ENCODE measurements around the gene SYTL3.

Gene SYTL3

GRCh38 chr6:158642097-158642601, 7.7 kb upstream of the SYTL3 start:
- TF ChIP-seq CTCF (conservative IDR thresholded peaks at IDR 0.05; ENCODE audit: low read length) (no peak), EZH2phosphoT487 (IDR thresholded peaks at IDR 0.05; ENCODE audit: borderline replicate concordance) (no peak)
- Histone ChIP-seq H3K27me3 (ENCODE audit: insufficient read depth, low read length, poor library complexity, severe bottlenecking) (peaks cover 97% of the 10 kb centered on the region), H3K79me2 (ENCODE audit: insufficient read depth, low read length) (no peaks in the 10 kb centered on the region), H3K4me1 (ENCODE audit: insufficient read depth, low read length, poor library complexity, severe bottlenecking) (no peaks in the 10 kb centered on the region), H3K9ac (ENCODE audit: low read depth, low read length, poor library complexity, severe bottlenecking) (no peak overlapping the region), H3K4me2 (ENCODE audit: low read depth, low read length, poor library complexity, severe bottlenecking) (no peak overlapping the region), H2AFZ (ENCODE audit: low read length) (no peak overlapping the region), H3K36me3 (ENCODE audit: insufficient read depth, low read length) (no peaks in the 10 kb centered on the region), H3K9me2 (replicated peaks; ENCODE audit: low read depth, low read length) (no peaks in the 10 kb centered on the region), H3K4me3 (ENCODE audit: low read length, poor library complexity, severe bottlenecking) (no peak overlapping the region), H4K20me1 (ENCODE audit: insufficient read depth, low read length, poor library complexity, severe bottlenecking) (no peaks in the 10 kb centered on the region), H3F3A (ENCODE audit: low read depth) (no peaks in the 10 kb centered on the region), H3K9me3 (ENCODE audit: insufficient read depth, low read depth, low read length) (no peaks in the 10 kb centered on the region)

GRCh38 chr6:158643836-158644230, 6.0 kb upstream of the SYTL3 start:
- Histone ChIP-seq H3F3A (ENCODE audit: low read depth) (no peaks in the 10 kb centered on the region), H3K27me3 (ENCODE audit: insufficient read depth, low read length, poor library complexity, severe bottlenecking) (peaks cover 91% of the 10 kb centered on the region), H3K4me1 (ENCODE audit: insufficient read depth, low read length, poor library complexity, severe bottlenecking) (no peaks in the 10 kb centered on the region)

GRCh38 chr6:158644231-158645063, 5.4 kb upstream of the SYTL3 start, which contains the start of gene DYNLT1:
Gene DYNLT1 (minus strand): TSS chr6:158644743. CDS start chr6:158644708, 35 bp downstream.
- Histone ChIP-seq H3K4me1 (ENCODE audit: insufficient read depth, low read length, poor library complexity, severe bottlenecking) (peaks cover 4% of the 10 kb centered on the region), H3K27me3 (ENCODE audit: insufficient read depth, low read length, poor library complexity, severe bottlenecking) (peaks cover 91% of the 10 kb centered on the region)

More at GRCh38 chr6:158643836-158644230, 6.0 kb upstream of the SYTL3 start:
- Histone ChIP-seq H3K4me2 (ENCODE audit: low read depth, low read length, poor library complexity, severe bottlenecking) (no peak overlapping the region), H4K20me1 (ENCODE audit: insufficient read depth, low read length, poor library complexity, severe bottlenecking) (no peaks in the 10 kb centered on the region), H3K36me3 (ENCODE audit: insufficient read depth, low read length) (no peaks in the 10 kb centered on the region), H3K4me3 (ENCODE audit: low read length, poor library complexity, severe bottlenecking) (no peak overlapping the region), H3K9ac (ENCODE audit: low read depth, low read length, poor library complexity, severe bottlenecking) (no peak overlapping the region), H3K9me3 (ENCODE audit: insufficient read depth, low read depth, low read length) (no peaks in the 10 kb centered on the region), H3K9me2 (replicated peaks; ENCODE audit: low read depth, low read length) (no peaks in the 10 kb centered on the region), H2AFZ (ENCODE audit: low read length) (no peak overlapping the region), H3K79me2 (ENCODE audit: insufficient read depth, low read length) (no peaks in the 10 kb centered on the region)
- TF ChIP-seq EZH2phosphoT487 (IDR thresholded peaks at IDR 0.05; ENCODE audit: borderline replicate concordance) (no peak), CTCF (conservative IDR thresholded peaks at IDR 0.05; ENCODE audit: low read length) (no peak)

More at GRCh38 chr6:158644231-158645063, 5.4 kb upstream of the SYTL3 start, which contains the start of gene DYNLT1:
- H3K9me2 ChIP-seq (replicated peaks; ENCODE audit: low read depth, low read length) = no peaks in the 10 kb centered on the region
- H4K20me1 ChIP-seq (ENCODE audit: insufficient read depth, low read length, poor library complexity, severe bottlenecking) = no peaks in the 10 kb centered on the region
- H3K79me2 ChIP-seq (ENCODE audit: insufficient read depth, low read length) = no peaks in the 10 kb centered on the region
- H3K9ac ChIP-seq (ENCODE audit: low read depth, low read length, poor library complexity, severe bottlenecking) = no peak within 1 kb of the TSS
- H3K9me3 ChIP-seq (ENCODE audit: insufficient read depth, low read depth, low read length) = no peaks in the 10 kb centered on the region
- no peaks in the 10 kb centered on the region for H3F3A ChIP-seq (ENCODE audit: low read depth)
- no peaks in the 10 kb centered on the region for H3K36me3 ChIP-seq (ENCODE audit: insufficient read depth, low read length)
- H3K4me2 ChIP-seq (ENCODE audit: low read depth, low read length, poor library complexity, severe bottlenecking) = no peak within 1 kb of the TSS
- no peak within 1 kb of the TSS for H2AFZ ChIP-seq (ENCODE audit: low read length)
- no peak within 1 kb of the TSS for H3K4me3 ChIP-seq (ENCODE audit: low read length, poor library complexity, severe bottlenecking)
- TF ChIP-seq EZH2phosphoT487 (IDR thresholded peaks at IDR 0.05; ENCODE audit: borderline replicate concordance) (no peak), CTCF (conservative IDR thresholded peaks at IDR 0.05; ENCODE audit: low read length) (no peak)
